ENCODE results near the gene TMEM43.

DNA sequence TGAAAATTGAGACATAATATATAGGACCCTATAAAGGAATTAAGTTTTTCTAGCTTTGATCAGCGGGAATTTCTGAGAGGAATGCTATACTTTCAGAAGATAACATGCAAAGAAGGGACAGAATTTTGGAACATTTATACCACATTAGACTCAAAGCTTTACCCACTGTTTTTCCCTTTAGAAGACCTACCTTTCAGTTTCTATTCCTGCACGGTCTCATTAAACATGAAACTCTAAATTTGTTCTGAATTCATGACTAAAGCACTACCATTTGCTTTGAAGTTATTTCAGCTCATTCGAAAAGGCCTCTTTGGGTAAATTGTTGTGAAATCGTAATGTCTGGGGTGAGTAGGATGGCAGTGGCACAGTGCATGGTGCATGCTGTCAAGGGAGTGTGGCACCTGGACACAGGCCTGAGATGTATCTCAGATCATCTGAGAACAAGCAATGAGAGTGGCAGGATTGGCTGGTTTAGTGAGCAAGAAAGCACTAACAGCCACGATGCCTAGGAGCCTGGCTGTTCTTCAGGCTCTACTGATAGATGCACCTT is 42.7 kb upstream of the TMEM43 start:
- TF ChIP-seq POLR2AphosphoS5 (IDR thresholded peaks at IDR 0.05; ENCODE audit: low read depth, low read length) (no peak), POLR2A (IDR thresholded peaks at IDR 0.05; ENCODE audit: low read depth, low read length) (no peak), TAF1 (IDR thresholded peaks at IDR 0.05; ENCODE audit: low read depth, low read length) (no peak), SPI1 (IDR thresholded peaks at IDR 0.05; ENCODE audit: low read depth, low read length) (no peak), POU2F2 (IDR thresholded peaks at IDR 0.05; ENCODE audit: low read depth, low read length) (no peak)
